ENCODE results near the gene RHOB.

RHOB gene

GRCh38 chr2:20438334-20439192 lies 8.3 kb upstream of the RHOB start:
- no peak for DNase-seq

GRCh38 chr2:20439193-20439475 lies 7.7 kb upstream of the RHOB start:
- DNase-seq, result no peak

GRCh38 chr2:20439503-20439902 lies 7.4 kb upstream of the RHOB start:
- no peak for DNase-seq

GRCh38 chr2:20440001-20440560 lies 6.8 kb upstream of the RHOB start:
- DNase-seq, result no peak

GRCh38 chr2:20443276-20443920 lies 3.5 kb upstream of the RHOB start:
- no peak for DNase-seq

- DNase-seq, result no peak
These were observed 2.5 kb upstream of the RHOB start for GRCh38 chr2:20444101-20444992.

- DNase-seq, result no peak
These were observed 1.6 kb upstream of the RHOB start for GRCh38 chr2:20444993-20445910.

GRCh38 chr2:20446255-20446916 lies 488 bp upstream of the RHOB start:
- no peak for DNase-seq

- DNase-seq, result no peak
These were observed 767 bp downstream of the RHOB start for GRCh38 chr2:20447437-20448245.

GRCh38 chr2:20448246-20448976 lies 1.5 kb downstream of the RHOB start:
- no peak for DNase-seq

- DNase-seq, result no peak
These were observed 2.1 kb downstream of the RHOB start for GRCh38 chr2:20448977-20449306.

- no peak for DNase-seq
These were observed 2.8 kb downstream of the RHOB start for GRCh38 chr2:20449501-20450200.

- peak; percentile 84 for DNase-seq
These were observed 3.5 kb downstream of the RHOB start for GRCh38 chr2:20450201-20450999.

- no peak for DNase-seq
These were observed 4.1 kb downstream of the RHOB start for GRCh38 chr2:20451000-20451290.

- DNase-seq, result no peak
These were observed 4.5 kb downstream of the RHOB start for GRCh38 chr2:20451341-20451740.

GRCh38 chr2:20451761-20452499 lies 5.1 kb downstream of the RHOB start:
- DNase-seq, result no peak

- no peak for DNase-seq
These were observed 5.7 kb downstream of the RHOB start for GRCh38 chr2:20452551-20452950.

GRCh38 chr2:20453087-20453486 lies 6.2 kb downstream of the RHOB start:
- no peak for DNase-seq
